ENCODE measurements around the gene LRP2BP.
"Not testable (repeated sequence)": the region's sequence is repeated elsewhere in the genome, so short reads cannot be mapped to it uniquely, and the experiment has no call there.

LRP2BP gene

DNA sequence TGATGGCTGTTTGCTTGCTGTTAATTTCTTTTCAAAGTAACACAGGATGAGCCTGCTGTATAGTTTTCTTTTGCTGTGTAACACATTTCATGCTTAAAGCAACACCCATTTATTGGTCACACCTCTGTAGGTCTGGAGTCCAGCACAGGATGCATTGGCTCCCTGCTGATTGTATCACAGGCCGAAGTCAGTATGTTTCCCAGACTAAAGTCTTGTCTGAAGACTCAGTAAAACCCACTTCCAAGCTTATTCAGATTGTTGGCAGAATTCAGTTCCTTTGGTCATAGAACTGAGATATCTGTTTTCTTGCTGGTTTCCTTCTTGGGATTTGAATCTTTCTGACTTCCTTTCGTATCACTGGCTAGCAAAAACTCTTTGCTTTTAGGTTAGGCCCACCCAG lies 54.3 kb downstream of the LRP2BP start:
- H3K4me3 ChIP-seq (ENCODE audit: low read length), result no peak overlapping the region
- TF ChIP-seq, protein P1, sequence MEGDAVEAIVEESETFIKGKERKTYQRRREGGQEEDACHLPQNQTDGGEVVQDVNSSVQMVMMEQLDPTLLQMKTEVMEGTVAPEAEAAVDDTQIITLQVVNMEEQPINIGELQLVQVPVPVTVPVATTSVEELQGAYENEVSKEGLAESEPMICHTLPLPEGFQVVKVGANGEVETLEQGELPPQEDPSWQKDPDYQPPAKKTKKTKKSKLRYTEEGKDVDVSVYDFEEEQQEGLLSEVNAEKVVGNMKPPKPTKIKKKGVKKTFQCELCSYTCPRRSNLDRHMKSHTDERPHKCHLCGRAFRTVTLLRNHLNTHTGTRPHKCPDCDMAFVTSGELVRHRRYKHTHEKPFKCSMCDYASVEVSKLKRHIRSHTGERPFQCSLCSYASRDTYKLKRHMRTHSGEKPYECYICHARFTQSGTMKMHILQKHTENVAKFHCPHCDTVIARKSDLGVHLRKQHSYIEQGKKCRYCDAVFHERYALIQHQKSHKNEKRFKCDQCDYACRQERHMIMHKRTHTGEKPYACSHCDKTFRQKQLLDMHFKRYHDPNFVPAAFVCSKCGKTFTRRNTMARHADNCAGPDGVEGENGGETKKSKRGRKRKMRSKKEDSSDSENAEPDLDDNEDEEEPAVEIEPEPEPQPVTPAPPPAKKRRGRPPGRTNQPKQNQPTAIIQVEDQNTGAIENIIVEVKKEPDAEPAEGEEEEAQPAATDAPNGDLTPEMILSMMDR (conservative IDR thresholded peaks at IDR 0.05; ENCODE audit: low read depth, low read length), result no peak
- no peak for DNase-seq (ENCODE audit: low read depth)

DNA sequence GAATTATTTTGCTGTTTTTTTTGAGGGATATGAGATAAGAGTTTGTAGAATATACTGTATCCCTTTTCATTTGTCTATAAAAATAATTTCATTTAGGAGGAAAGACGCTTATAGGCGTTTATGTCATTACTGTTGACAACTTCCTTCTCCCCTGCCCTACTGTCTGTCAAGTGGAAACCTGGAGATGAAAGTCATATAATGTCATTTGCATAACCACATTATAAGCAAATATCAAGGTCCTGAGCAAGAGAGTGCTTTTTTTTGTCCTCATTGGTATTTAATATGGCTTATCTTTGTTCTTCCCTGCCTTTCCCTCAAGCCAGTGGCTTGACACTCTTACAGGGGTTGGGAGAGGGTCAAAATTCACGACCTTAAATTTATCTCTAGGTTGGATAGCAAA lies 55.8 kb downstream of the LRP2BP start:
- TF ChIP-seq, protein P1 (conservative IDR thresholded peaks at IDR 0.05; ENCODE audit: low read depth, low read length), result no peak
- no peak overlapping the region for H3K4me3 ChIP-seq (ENCODE audit: low read length)
- no peak for DNase-seq (ENCODE audit: low read depth)

DNA sequence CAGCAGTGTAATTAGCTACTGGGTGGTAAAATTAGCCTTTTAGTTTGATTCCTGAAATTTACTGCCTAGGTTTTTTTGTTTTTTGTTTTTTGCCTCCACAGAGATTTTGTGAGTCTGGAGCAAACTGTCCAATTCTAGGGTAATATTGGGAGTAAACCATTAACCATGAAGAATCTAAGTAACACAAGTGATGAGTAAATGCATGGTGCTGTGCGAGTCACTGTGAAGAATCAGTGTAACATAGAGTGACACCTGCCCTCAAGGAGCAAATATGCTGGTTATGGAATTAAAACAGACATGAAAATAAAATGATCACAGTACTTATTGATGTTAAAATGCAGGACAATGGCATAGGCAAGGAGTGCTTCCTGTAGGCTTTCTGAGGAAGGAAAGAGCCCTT lies 60.1 kb downstream of the LRP2BP start:
- H3K4me3 ChIP-seq (ENCODE audit: low read length), result no peak overlapping the region
- no peak for DNase-seq (ENCODE audit: low read depth)
- TF ChIP-seq, protein P1 (conservative IDR thresholded peaks at IDR 0.05; ENCODE audit: low read depth, low read length), result no peak

DNA sequence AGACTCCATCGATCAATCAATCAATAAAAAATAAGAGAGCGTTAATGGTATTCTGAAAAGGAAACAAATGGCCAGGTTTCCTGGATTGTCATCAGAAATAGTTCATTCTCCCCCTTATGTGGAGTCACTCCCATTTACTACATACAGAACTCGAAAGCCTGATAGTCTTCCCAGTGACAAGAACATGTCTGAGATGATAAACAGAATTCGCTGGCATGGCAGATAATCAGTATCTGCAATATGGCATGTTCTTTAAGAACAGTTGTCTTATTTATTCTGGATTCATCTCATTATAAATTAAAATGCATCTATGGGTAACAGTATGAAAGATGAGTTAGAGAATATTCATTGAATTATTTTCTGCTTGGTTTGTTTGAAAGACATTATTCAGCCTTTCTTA lies 61.4 kb downstream of the LRP2BP start:
- no peak overlapping the region for H3K4me3 ChIP-seq (ENCODE audit: low read length)
- TF ChIP-seq, protein P1 (conservative IDR thresholded peaks at IDR 0.05; ENCODE audit: low read depth, low read length), result no peak

DNA sequence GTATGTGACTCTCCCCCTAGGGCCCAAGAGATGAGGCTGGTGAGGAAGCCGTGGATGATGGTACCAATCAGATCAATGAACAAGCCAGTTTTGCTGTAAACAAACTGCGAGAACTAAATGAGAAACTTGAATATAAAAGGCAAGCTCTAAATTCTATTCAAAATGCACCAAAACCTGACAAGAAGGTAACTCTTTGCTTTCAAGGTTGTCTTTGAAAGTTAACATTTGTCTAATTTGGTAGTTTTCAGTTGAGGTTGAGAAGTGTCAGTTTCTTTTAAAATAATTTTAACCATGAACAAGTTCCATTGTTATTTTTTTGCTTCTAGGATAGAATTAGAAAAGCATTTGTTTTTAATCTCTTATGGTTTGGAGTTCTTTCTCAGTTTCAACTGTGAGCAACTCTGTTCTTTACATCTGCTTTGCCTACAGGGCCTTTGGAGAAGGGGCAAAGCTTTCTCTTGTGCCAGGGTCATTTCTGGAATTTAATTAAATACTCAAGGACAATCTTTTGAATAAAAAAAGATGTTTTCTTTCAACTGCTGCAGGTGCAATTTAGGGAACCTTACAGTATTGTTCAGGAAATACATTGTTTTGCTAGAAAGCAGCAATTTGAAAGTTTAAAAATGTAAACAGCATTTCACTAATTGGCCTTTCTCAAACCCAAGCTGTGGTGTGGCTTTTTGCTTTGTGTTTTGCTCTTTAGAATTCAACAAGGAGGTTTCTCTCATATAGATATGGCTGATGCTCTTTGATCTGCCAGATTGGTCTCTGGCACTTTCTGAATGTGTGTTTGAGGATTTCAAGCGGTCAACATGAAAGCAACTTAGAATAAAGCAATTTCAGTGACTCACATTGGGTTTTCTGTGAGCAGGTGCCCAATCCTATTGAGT lies 62.9 kb downstream of the LRP2BP start:
- H3K4me3 ChIP-seq (ENCODE audit: low read length), result no peak overlapping the region
- TF ChIP-seq, protein P1 (conservative IDR thresholded peaks at IDR 0.05; ENCODE audit: low read depth, low read length), result no peak
- no peak for DNase-seq (ENCODE audit: low read depth)

More for the DNA sequence above, 61.4 kb downstream of the LRP2BP start:
- DNase-seq (ENCODE audit: low read depth), result no peak

DNA sequence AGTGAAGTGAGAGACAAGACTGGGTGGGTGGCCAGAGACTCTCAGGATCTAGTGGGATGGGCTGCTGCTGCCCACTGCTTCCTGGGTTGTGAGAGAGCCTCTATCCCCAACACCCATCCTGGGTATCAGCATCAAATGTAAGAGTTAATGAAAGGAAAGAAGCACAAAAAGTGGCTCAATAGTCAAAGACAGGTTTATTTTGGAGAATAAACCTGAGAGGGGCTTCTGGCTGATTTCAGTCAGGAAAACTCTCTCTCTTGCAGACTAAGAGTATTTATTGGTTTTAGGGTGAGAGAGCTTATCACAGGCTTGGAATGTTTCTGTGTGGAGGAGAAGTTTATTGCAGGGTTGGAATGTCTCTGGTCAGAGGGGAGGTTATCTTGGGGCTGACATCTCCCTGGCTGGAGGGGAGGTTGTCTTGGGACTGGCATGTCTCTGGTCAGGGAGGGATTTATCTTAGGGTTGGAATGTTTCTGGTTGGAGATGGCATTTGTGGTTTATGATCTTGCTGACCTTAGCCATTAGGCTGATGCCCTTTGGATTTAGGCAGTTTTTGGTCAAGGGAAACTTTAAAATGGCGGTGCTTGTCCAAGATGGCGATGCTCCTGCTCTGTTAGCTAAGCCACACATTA lies 65.7 kb downstream of the LRP2BP start:
- DNase-seq (ENCODE audit: low read depth); H3K4me3 ChIP-seq (ENCODE audit: low read length): not testable (repeated sequence)

DNA sequence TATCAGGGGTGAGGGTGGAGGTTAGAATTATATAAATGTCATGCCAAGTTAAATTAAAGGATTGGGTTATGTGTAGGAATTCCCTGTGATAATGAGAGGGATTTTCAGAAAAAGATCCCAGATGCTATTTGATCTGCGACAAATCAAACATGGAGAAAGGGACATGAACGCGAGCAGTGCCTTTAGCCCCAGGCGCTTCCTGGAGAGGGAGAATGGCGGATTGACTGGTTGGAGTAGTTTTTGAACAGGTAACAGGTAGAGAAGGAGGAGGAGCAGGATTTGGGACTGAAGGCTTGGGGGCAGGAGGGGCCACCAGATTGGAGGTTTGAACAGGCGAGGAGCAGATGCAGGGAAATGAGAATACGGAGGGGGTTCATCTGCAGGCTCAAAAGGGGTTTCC lies 67.1 kb downstream of the LRP2BP start:
- TF ChIP-seq, protein P1 (conservative IDR thresholded peaks at IDR 0.05; ENCODE audit: low read depth, low read length), result no peak

DNA sequence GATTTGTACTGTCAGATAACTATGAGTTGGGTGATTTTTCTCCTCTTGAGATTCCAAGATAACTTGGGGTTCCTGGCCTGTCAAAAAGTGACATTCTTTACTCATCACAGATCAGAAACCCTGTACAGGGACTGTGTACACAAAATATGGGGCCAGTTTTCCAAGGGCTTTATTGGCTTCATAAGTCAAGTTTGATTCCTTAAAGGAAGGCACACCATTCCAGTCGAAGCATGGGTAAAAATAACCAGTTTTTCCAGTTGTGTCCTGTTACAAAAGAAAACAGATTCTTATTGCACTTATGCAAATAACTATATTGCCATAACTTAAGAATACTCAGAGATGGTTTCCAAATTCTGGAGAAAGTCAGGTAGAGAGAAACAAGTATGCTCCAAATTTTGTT lies 70.0 kb downstream of the LRP2BP start:
- DNase-seq (ENCODE audit: low read depth); H3K4me3 ChIP-seq (ENCODE audit: low read length): not testable (repeated sequence)

More for the DNA sequence above, 67.1 kb downstream of the LRP2BP start:
- no peak overlapping the region for H3K4me3 ChIP-seq (ENCODE audit: low read length)
- no peak for DNase-seq (ENCODE audit: low read depth)

DNA sequence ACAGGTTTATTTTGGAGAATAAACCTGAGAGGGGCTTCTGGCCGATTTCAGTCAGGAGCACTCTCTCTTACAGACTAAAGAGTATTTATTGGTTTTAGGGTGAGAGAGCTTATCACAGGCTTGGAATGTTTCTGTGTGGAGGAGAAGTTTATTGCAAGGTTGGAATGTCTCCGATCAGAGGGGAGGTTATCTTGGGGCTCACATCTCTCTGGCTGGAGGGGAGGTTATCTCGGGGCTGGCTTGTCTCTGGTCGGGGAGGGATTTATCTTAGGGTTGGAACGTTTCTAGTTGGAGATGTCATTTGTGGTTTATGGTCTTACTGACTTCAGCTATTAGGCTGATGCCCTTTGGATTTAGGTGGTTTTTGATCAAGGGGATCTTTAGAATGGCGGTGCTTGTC lies 71.4 kb downstream of the LRP2BP start:
- not testable (repeated sequence) for H3K4me3 ChIP-seq (ENCODE audit: low read length); DNase-seq (ENCODE audit: low read depth)
